Inflammatory macrophage (primary cell): ENCODE results near the gene CYB561A3.
"Not testable (repeated sequence)": the region's sequence is repeated elsewhere in the genome, so short reads cannot be mapped to it uniquely, and the experiment has no call there.

Experiments
- DNase-seq, 2 donors: peaks; one replicate each; pipeline ENCODE4 v3.0.0-alpha.2; 2020 to 2022
- total RNA-seq, 18 experiments: gene quantifications; one replicate each; lab custom pipeline; 2026; ENCODE audit warnings: mixed read lengths in 6 of 18, inconsistent platforms in 2 of 18; lab: John Stamatoyannopoulos, UW

CYB561A3 gene, protein sequence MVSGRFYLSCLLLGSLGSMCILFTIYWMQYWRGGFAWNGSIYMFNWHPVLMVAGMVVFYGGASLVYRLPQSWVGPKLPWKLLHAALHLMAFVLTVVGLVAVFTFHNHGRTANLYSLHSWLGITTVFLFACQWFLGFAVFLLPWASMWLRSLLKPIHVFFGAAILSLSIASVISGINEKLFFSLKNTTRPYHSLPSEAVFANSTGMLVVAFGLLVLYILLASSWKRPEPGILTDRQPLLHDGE
- total RNA-seq, result 67.3 to 258 (median 163) reads per million in 18 experiments

DNA sequence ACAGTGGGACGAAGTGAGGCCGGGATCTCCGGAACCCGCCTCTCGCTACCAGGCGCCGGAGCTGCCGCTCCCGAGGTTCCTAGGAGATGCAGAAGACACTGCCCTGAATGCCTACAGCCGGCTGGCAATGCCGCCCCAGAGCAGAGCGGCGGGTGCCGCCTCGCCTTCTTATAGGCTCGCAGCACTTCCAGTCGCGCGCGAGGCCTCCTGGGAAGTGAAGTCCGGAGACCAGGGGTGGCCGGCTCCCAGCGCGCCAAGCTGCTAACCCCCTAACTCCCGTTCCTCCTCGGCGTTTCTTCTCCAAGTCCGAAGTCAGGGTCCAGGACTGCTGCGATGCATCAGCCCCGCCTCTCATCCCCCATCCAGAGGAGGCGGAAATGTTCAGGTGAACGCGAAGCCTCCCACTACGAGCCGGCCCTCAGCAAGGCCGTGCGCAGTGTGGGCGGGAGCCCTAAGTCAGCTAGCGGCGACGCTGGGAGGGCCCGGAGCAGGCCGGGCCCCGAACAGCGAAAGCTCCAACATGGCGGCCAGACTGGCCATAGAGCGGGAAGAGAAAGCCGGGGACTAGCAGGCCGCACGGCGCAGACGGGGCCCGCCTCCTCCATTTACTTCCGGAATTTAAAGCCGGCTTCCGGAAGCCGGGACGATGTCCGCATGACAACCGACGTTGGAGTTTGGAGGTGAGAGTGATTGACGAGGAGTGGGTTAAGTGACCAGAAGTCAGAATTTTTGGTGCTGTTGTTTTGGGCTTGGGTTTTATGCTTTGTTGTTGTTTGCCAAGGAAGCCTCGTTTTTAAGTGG is at the start of gene CYB561A3, which contains the start of gene TMEM138:
TSS of gene CYB561A3 (minus strand) at position 142 of the 801 bp plus-strand sequence. CDS start 5,169 bp downstream, outside the sequence.
TSS of gene TMEM138 (plus strand) at position 634 of the 801 bp plus-strand sequence. CDS start 2,017 bp downstream, outside the sequence.
- DNase-seq, result peak; percentile 98 to 100

DNA sequence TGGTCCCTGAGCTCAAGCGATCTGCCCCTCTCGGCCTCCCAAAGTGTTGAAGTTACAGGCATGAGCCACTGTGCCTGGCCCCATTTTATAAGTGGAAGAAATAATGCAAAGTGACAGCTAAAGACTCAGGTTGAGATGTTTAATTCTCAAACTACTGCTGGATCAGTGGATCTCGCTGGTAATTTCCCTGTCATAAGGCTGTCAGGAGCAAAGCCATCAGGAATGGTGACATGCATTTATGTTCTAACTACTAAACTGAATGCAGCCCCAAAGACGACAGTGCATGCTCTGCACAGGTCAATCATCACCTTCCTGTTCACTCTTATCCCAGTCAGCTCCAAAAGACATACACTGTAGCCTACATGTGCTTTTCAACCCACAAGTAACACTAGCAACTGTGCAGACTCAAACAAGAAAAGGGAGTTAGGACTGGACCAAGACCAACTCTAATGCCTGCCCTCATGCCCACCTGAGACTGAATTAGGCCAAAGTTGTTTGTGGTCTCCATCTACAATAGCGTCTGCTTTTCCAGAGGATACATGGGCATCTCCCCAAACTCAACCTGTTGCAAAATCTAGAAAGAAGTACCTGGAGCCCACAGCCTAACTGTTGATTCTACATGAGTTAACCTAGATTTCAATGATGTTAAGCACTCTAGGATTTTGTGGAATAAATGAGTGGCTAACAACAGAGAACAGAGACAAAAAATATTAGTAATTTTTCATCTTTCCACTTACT is 45.5 kb upstream of the CYB561A3 start:
- DNase-seq, result no peak

DNA sequence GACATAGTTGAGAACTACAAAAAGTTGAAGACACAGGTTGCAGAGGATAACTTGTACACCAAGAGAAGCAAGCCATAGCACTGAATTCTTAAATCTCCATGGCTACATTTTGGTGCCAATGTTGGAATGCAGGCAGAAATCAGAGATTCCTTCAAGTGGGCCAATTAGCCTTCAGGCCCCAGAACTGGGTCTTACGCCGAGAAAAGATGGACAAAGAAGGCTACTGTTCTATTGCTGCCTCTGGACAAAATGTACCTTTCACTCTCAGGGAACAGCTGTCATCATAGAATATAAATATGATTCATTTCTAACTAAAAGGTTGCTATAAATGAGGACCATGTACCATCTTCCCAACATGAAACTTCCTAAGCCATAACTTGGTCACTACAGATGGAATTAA is 44.4 kb upstream of the CYB561A3 start:
- DNase-seq, result no peak

DNA sequence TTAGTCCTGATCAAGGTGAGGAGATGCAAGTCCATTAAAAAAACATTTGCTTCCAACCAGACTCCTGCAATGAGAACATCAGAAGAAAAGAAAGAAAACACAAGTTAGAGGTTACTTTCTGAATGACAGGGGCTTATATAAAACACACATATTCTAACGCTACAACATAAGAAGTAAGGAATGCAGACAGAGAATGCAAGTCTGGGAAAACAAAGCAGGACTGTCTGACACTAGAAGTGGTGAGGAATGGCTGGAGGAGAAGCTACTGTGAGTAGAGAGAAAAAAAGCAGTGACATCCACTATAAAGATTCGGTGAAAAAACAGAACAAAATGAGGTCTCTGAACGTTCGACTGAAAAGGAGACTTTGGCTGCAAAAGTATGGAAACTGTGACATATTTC is 43.0 kb upstream of the CYB561A3 start:
- DNase-seq, result no peak

DNA sequence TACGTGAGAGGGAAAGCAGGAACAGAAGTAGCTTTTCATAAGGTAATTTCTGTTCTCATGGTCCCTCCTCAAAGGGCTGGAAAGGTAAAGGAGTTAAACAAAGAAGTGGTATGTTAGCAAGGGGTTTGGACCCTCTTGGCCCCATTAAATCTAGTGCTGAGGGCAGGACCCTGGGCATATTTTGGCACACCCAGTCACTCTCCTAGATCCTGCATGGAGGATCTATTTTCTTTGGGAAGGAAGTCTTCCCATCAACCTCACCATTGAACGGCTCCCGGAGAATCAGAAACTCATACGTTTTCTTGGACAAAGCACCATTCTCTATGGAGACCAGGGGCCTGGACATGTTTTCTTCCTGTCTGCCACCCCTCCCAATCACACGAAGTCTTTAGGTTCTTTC is 42.4 kb upstream of the CYB561A3 start:
- DNase-seq, result no peak

DNA sequence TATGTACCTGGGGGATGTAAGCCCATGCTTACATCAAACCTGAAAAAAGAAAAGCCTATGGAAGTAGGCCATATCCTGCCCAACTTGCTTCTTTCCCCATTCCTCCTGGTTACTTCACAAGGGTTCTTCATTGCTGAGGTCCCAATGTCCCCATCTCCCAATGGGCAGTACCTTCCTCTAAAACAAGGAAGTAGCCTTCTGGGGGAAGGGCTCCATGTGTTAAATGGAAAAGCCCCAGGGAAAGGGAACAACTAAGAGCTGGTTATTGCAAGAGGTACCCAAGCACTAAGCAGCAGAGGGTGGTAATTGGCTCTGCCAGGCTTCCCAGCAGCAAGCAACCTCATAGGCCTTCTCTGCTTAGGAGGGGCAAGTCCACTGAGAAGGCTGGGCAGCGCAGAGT is 42.0 kb upstream of the CYB561A3 start:
- peak; percentile 69 to 79 for DNase-seq

DNA sequence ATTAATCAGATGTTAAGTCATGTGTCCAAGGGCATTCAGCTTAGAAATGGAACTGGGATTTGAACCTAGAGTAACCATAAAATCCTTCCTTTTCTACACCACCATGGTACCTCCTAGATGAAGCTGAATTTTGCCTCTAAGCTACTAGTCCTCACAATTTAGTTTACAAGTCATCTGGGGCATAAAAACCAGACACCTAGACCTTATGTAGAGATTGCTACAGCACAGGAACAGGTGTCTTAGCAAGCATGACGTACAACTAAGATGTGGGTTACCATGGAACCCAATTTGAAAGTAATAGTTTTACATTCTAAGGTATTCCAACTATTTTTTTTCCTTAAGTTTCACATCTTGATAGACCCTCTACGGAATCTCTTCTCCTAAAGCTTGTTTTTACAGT is 39.9 kb upstream of the CYB561A3 start:
- no peak for DNase-seq

DNA sequence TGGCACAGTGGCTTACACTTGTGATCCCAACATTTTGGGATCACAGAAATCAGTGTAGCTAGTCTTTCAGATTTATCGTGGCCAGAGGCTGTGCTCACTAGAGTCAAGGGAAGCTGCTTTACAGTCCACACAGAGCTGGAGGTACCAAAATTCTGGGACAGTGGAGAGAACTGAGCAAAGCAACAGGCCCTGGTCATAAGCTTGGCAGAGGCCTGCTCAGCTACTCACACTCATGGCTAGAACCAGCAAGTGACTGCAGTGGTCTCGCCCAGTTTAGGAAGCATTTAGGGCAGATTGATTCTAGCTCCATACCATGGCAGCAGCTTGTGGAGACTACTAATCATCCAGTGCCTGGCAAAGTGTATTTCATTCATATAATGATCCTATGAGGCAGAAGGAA is 39.5 kb upstream of the CYB561A3 start:
- DNase-seq, result no peak

DNA sequence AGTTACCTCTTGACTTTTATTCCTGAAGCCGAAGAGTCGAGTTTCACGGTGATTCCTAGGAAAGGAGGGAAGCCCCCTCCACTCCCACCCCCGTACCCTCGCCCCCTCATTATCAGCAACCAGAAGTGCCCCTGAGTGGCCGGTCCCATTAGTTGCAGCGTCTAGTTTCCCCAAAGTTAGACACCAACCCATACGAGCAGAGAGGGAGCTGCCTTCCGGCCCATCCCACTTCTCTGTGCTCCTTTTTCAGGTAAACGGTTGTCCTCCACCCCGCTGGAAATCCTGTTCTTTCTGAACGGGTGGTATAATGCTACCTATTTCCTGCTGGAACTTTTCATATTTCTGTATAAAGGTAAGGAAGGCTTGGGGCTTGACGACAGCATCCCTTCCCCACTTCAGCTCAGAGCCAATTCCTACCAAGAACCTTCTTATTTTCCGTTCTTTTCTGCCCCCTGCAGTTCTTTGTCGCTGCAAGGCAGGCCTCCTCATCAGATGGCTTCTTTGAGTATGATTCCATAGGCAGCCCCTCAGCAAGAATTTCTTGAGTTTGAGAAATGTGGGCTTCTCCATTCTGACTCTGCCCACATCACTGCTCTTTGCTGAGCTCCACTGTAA is 31.4 kb upstream of the CYB561A3 start:
- peak in 1 of 2 donors; percentile 13 for DNase-seq

DNA sequence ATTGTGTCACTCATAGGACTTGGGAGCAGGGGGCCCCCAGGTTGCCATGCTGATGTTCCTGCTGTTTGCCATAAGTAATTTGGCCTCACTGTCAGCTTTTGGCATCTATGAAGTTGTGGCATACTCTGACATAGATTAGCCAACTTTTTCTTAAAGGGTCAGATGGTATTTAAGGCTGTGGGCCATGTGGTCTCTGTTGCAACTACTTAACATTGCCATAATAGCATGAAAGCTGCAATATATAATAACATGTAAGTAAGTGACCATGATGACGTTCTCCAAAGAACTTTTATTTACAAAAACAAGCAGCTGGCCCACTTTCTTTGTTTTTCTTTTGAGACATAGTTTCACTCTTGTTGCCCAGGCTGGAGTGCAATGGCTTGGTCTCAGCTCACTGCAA is 28.5 kb upstream of the CYB561A3 start:
- DNase-seq, result peak; percentile 25 to 28

DNA sequence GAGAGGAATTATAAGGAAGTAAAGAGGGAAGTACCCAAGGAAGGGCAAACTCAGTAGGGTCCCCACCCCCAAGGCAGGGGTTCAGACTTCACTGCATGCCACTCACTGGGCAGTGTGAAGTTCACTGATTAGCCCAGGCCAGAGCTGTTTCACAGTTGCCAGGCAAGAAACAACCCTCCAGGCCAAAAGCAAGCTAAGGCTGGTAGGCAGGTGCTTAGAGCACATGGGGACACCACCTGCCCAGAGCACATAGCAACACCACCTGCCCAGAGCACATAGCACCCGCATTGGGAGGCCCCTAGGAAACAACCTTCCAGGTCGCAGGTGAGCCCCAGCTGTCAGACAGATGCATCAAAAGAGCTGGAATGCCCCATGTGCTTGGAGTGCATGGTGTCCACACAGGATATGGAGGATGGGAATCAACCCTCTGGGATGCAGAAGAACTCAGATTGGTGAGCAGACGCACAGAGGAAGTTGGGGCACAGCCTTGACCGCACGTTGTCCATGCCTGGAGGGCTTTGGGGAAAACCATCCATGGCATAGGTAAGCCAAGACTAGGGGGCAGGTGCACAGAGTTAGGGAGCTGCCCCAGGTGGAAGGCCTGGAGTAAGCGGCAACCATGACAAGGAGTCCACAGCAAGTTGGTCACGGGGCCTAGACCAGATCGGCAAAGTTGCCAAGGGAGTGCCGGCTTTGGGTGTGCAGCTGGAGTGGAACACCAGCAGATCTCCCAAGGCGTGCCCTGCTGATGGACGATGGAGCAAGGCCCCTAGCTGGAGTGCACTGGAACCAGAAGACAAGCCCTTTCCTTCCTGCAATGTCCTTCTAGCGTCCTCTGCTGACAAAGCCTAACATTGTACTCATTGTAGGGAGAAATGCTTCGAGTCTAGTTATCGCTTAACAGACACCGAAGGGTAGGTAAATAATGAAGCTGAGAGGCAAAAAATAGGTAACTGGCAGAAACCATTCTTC is 22.9 kb upstream of the CYB561A3 start:
- DNase-seq, result peak; percentile 25 to 48

DNA sequence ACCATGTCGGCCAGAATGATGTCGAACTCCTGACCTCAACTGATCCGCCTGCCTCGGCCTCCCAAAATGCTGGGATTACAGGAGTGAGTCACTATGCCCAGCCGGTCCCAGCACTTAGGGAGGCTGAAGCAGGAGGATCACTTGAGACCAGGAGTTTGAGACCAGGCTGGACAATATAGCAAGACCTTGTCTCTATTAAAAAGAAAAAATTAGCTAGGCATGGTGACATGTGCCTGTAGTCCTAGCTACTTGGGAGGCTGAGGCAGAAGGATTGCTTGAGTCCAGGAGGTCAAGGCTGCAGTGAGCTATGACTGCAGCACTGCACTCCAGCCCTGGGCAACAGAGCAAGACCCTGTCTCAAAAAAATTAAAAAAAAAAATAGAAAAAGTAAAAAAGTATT is 22.2 kb upstream of the CYB561A3 start:
- not testable (repeated sequence) for DNase-seq

DNA sequence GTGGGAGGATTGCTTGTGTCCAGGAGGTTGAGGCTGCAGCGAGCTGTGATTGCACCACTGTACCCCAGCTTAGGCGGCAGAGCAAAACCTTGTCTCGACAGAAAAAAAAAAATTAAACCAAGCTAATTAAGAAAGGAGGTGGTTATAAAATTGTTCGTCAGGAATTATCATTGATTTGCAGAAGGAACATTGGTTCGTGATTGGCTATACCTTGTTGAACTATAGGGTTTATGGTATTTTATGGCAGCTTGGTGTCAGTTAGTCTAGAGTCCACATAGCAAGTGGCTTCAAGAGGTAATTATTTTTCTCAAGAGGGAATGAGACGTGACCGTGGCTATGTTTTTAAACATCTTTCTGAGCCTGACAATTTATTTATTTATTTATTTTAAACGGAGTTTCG is 19.2 kb upstream of the CYB561A3 start:
- DNase-seq, result no peak

DNA sequence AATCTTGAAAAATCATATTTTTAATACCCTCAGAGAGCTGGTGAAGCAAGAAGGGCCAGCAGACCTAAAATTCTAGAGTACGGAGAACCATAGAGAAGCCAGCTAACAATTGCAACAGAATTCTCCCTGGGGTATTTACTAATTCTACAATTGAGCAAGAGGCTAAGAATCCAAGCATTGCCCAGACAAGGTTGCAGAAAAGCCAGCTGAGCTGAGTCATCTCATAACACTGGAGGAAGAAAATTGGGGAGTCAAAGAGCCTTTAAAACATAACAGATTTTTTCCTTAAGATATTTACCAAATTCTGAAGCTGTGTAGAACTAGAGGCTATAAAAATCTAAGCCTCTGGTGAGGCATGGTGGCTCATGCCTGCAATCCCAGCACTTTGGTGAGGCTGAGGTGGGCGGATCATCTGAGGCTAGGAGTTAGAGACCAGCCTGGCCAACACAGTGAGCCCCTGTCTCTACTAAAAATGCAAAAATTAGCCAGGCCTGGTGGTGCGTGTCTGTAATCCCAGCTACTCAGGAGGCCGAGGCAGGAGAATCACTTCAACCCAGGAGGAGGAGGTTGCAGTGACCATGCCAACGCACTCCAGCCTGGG is 17.1 kb upstream of the CYB561A3 start:
- peak; percentile 92 to 96 for DNase-seq

DNA sequence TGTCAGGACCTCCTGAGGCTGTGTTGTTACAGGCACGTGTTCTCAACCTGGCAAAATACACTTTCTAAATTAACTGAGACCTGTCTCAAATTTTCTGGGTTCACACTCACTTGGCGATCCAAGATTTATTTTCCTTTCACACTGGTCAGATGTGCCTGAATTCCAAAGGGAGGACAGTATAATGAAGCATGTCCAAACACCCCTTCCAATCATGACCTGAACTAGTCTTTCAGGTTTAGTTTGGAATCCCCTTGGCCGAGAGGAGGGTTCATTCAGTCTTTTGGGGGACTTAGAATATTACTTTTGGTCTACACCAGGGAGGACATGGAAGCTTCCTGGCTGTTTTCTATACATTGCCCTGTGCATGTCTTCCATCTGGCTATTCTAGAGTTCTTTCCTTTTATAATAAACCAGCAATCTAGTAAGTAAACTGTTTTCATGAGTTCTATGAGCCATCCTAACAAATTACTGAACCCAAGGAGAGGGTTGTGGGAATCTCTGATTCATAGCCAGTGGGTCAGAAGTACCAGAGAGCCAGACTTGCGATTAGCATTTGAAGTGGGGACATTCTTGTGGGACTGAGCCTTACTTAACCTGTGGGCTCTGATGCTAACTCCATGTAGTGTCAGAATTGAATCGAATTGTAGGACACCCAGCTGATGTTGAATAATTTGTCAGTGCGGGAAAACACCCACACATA is 15.9 kb upstream of the CYB561A3 start:
- DNase-seq, result no peak

DNA sequence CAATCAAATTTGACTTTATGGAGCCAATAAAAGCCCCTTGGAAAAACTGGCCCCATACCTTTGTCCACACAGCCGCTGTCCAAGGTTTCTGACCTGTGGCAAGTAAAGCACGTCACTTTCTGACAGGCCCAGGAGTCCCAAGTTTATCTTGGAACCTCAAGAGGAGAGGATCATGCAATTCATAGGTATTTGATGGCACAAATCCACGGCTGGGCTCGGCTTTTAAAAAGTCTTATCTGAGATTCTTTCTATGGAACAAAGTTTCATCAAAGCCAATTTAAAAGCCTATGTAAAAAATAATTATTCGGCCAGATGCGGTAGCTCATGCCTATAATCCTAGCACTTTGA is 14.1 kb upstream of the CYB561A3 start:
- DNase-seq, result no peak

DNA sequence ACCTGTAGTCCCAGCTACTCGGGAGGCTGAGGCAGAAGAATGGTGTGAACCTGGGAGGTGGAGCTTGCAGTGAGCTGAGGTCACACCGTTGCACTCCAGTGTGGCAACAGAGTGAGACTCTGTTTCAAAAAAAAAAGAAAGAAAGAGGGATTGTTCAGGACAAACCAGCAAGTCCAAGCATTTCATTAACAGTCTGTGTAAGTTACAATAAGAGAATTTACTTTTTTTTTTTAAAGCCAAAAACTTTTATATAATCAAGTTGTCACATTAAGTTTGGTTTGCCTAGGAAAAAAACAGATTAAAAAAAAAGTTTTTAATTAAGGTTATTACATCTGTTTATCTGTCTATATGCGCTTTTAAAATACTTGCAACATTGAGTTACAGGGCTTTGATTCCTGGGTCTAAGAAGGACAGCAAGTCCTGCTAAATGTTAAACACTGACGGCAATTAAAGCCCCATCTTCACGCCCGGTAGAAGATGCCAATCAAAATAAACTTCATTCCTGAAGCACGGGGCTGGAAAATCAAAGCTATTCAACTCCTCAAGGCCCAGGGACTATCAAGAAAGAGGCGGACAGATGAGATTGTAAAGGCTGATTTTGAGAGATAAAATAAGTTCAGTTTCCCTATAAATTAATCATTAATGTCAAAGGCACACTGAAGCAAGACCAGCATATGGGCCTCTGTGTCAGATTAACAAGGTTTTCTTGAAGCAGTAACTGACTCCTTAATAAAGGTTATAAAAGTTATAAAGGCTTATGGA is 11.2 kb upstream of the CYB561A3 start:
- DNase-seq, result no peak

DNA sequence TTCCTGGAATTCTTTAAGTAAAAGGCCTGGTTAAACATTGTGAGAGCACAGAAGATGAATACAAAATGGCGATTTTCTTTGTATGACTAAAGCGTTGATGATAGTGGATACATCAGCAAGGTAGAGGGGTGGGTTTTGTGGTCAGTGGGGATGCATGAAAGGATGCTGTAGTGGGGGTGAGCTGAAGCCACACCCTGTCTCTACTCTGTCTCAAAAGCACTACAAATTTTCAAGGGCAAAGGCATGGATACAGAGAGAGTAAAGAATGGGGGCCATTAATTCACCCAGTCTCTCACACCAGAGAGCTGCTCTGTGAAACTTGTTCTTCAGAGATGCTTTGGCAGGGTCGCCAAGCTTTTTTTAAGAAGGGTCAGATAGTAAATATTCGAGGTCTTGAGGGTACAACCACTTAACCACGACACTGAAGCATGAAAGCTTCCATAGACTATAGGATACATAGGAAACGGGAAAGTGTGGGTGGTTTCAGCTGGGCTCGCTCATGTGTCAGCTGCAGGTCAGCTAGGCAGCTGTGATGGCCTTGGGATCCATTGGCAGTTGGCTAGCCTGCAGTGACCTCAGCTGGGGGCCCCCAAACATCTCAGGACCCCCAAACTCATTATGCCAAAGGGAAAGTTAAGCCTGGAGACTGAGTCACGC is 8.8 kb upstream of the CYB561A3 start:
- DNase-seq, result peak in 1 of 2 donors; percentile 66
